Thoracic aorta (tissue), 2 donors: ENCODE results near the gene ZNF679. TPM values are rescaled to one million over a fixed set of nuclear protein-coding genes. Genes with fewer than 3 reads are reported as not detected.

Experiments
- ATAC-seq: fragments of 150-250 bp; one replicate; pipeline ENCODE4 v1.8.0; 2017; ENCODE audit warnings: low read depth; ENCODE audit not compliant: insufficient number of reproducible peaks, low FRiP score
- DNase-seq: peaks from one replicate; pipeline ENCODE4 v3.0.0-alpha.2; 2020; ENCODE audit warnings: low spot score
- H3K27ac ChIP-seq, 2 donors: fragments of 200-600 bp; sonication (generic); 1 replicate in 1 of 2; 2 replicates in 1 of 2; pipeline ENCODE4 v1.5.1; 2016; ENCODE audit warnings: mild to moderate bottlenecking in 2 of 2, moderate library complexity in 2 of 2
- H3K27me3 ChIP-seq: fragments of 200-600 bp; sonication (generic); replicated peaks from 2 replicates; pipeline ENCODE4 v1.6.0; 2016; ENCODE audit warnings: mild to moderate bottlenecking; ENCODE audit not compliant: insufficient read depth
- H3K36me3 ChIP-seq: fragments of 200-600 bp; sonication (generic); one replicate; pipeline ENCODE4 v1.5.1; 2016
- H3K4me1 ChIP-seq, 2 donors: fragments of 200-600 bp; sonication (generic); 1 replicate in 1 of 2; 2 replicates in 1 of 2; pipeline versions ENCODE4 v1.5.1 to v1.6.0; 2016; ENCODE audit warnings: low read depth in 2 of 2, mild to moderate bottlenecking in 1 of 2; ENCODE audit not compliant: control insufficient read depth in 1 of 2
- H3K4me3 ChIP-seq: fragments of 200-600 bp; sonication (generic); 2 replicates; pipeline ENCODE4 v1.5.1; 2016; ENCODE audit warnings: mild to moderate bottlenecking
- H3K9me3 ChIP-seq: fragments of 200-600 bp; sonication (generic); 2 replicates; pipeline ENCODE4 v1.5.1; 2016
- CTCF ChIP-seq: fragments of 200-600 bp; sonication (generic); IDR thresholded peaks from one replicate; pipeline ENCODE4 v1.5.1; 2019; ENCODE audit warnings: antibody characterized with exemption
- total RNA-seq, 2 donors: library from RNA; depleted of rRNA; stranded (reverse); fragments of >200 nt; gene quantifications; one replicate each; pipeline versions ENCODE4 v1.1.0 to v1.2.3, GENCODE V29; 2016

The ZNF679 gene
- total RNA-seq, 2 donors from 2014 or later = not detected

GRCh38 chr7:64183827-64184372 is 44.4 kb upstream of the ZNF679 start:
- Histone ChIP-seq H3K4me1 (no peaks in the 10 kb centered on the region), H3K36me3 (no peaks in the 10 kb centered on the region), H3K4me3 (no peak overlapping the region), H3K9me3 (no peaks in the 10 kb centered on the region), H3K27ac (no peak overlapping the region), H3K27me3 (no peaks in the 10 kb centered on the region)
- DNase-seq = no peak
- no peak for TF ChIP-seq CTCF
- ATAC-seq = no peak

- Histone ChIP-seq H3K27me3 (no peaks in the 10 kb centered on the region), H3K27ac (no peak overlapping the region), H3K9me3 (no peaks in the 10 kb centered on the region), H3K4me3 (no peak overlapping the region), H3K4me1 (no peaks in the 10 kb centered on the region), H3K36me3 (no peaks in the 10 kb centered on the region)
- ATAC-seq = no peak
- DNase-seq = no peak
- TF ChIP-seq CTCF = no peak
These were observed 43.9 kb upstream of the ZNF679 start for GRCh38 chr7:64184376-64184775.

GRCh38 chr7:64187408-64187807 is 40.9 kb upstream of the ZNF679 start:
- no peak overlapping the region for H3K4me3 ChIP-seq
- H3K9me3 ChIP-seq = no peaks in the 10 kb centered on the region
- DNase-seq (no peak), ATAC-seq (no peak)
- H3K4me1 ChIP-seq = no peaks in the 10 kb centered on the region
- H3K27me3 ChIP-seq = no peaks in the 10 kb centered on the region
- H3K36me3 ChIP-seq = no peaks in the 10 kb centered on the region
- no peak overlapping the region for H3K27ac ChIP-seq
- no peak for TF ChIP-seq CTCF

GRCh38 chr7:64192148-64192704 is 36.0 kb upstream of the ZNF679 start:
- Histone ChIP-seq H3K9me3 (no peaks in the 10 kb centered on the region), H3K36me3 (no peaks in the 10 kb centered on the region), H3K4me1 (no peaks in the 10 kb centered on the region), H3K27me3 (no peaks in the 10 kb centered on the region), H3K27ac (no peak overlapping the region), H3K4me3 (no peak overlapping the region)
- DNase-seq (no peak), ATAC-seq (no peak)
- no peak for TF ChIP-seq CTCF

GRCh38 chr7:64192775-64193174 is 35.5 kb upstream of the ZNF679 start:
- no peaks in the 10 kb centered on the region for H3K9me3 ChIP-seq
- no peak overlapping the region for H3K27ac ChIP-seq
- TF ChIP-seq CTCF = no peak
- ATAC-seq (no peak), DNase-seq (no peak)
- H3K4me1 ChIP-seq = no peaks in the 10 kb centered on the region
- no peaks in the 10 kb centered on the region for H3K36me3 ChIP-seq
- H3K4me3 ChIP-seq = no peak overlapping the region
- no peaks in the 10 kb centered on the region for H3K27me3 ChIP-seq
